Fibroblast of upper back skin (primary cell): ENCODE data around the gene HMGB3.
A peak's percentile ranks its signal among the peaks of the same experiment; 100 is the strongest.
"Not testable (repeated sequence)": the region's sequence is repeated elsewhere in the genome, so short reads cannot be mapped to it uniquely, and the experiment has no call there.

Experiments
- DNase-seq: peaks from one replicate; pipeline ENCODE4 v3.0.0-alpha.2; 2013

HMGB3 gene

DNA sequence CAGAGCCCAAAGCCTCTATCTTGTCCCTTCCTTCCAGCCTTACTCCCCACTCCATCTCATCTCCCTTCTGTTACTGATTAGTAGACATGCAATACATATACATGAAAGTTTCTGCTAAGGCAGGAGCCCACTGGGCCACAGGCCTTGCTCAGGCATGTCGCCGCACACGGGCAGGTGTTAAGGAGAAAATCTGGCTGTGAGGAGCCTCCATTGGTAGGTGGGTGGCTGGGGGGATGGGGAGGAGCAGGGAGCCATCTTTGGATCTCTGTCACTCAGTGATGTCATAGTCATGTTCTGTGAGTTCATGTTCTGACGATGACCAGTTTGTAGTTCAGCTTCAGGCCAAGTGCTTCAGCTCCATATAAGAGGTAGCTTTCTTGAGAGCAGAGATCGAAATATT is 2.9 kb upstream of the HMGB3 start:
- DNase-seq, result no peak

DNA sequence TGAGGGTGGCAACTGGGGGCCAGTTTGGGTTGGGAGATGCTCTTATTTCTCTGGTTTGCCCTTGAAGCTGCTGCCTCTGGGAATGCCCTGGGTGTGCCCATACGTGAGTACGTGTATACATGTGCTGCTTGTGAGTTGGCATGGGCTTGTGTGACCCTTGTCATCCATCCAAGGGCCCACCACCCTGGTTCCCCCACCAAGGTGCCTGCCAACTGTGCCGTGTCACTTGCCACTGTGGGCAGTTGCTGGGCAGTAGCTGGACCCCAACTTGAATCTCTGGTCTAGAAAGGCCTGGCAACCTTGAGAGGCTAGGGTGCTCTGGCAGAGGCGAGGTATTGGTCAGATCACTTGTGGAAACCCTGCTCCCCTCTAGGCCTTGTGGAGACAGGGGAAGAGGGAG is 2.4 kb upstream of the HMGB3 start:
- no peak for DNase-seq

DNA sequence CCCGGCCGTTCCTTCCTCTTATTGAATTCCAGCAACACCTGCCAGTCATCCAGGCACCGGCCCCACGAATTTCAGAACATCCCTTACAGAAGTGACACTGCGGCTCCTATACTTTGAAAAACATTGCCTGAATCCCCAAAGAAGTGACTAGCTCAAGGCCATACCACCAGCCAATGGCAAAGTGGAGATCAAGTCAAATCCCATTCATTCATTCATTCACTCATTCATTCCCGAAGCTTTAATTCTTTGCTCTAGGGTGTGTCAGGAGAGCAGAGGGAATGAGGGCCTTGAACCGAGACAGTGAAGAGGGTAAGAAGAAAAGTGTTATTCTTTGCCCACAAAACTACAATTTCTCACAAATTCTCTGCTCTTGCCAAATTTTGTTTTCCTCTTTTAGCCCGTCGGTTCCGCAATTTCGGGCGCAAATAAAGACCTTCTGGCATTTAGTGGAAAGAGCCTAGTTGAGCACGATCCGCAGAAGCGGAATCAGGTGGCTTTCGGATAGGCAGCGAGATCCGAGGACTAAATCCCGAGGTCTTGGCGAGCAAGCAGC is 824 bp upstream of the HMGB3 start:
- DNase-seq, result no peak

DNA sequence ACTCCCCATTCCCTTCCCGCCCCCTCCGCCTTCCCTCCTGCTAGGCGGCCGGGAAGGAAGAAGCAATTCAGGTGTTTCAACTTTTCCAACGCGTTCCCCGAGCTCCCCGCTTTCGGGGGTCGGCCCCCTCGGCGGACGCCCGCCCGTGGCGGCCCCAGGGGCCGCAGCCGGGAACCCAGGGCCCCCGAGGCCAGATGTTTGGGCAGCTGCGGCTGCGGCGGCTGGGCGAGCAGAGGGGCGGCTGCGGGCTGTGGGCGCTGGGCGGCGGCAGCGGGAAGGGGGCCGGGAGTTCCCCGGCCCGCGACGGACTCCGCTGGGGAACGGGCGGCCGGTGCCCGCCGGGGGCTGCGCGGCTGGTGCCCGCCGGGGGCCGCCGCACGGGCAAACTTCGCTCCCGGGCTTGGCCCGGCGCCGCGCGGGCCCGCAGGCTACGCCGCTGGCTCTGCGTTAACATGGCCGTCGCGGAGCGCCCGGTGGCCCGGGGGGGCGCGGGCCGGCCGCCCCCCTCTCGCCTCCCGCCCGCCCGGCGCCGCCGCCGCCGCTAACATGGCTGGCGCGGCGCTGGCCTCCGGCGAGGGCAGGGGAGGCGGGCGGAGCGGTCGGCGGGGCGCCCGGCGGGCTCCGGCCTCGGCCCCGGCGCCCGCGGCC is 510 bp downstream of the HMGB3 start:
- no peak for DNase-seq

DNA sequence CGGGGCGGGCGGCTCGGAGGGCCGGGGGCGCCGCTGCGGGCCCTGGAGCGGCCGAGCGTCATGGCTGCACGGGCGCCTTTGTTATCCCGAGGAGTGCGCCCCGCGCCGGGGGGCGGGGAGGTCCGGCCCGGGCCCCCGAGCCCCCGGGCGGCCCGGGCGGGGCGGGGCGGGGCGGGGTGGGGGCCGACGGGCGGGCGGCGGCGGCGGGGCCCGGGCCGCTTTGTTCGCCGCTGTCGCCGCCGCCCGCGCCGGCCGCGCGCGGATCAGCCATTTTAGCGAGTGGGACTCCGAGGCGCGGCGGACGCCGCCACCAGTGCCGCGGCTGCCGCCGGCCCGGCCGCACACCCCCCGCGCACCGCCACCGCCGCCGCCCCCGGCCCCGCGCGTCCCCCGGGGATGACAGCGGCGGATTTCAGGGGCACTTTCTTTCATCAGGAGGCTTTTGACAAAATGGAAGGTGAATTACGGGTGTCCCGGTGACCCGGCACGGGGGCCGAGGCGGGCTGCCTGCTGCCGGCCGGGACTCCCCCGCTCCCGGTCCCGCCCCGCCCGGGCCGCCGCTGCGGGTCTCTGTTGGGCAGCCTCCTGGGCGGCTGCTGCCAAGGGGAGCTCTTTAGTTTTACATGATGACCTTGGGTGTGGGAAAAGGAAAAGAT is 1.2 kb downstream of the HMGB3 start:
- no peak for DNase-seq

DNA sequence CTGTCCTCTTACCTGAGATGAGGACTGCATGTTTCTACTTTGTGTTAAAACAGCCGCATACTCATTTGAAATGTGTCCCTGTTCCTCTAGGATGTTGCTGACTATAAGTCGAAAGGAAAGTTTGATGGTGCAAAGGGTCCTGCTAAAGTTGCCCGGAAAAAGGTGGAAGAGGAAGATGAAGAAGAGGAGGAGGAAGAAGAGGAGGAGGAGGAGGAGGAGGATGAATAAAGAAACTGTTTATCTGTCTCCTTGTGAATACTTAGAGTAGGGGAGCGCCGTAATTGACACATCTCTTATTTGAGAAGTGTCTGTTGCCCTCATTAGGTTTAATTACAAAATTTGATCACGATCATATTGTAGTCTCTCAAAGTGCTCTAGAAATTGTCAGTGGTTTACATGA is 4.6 kb downstream of the HMGB3 start:
- not testable (repeated sequence) for DNase-seq

DNA sequence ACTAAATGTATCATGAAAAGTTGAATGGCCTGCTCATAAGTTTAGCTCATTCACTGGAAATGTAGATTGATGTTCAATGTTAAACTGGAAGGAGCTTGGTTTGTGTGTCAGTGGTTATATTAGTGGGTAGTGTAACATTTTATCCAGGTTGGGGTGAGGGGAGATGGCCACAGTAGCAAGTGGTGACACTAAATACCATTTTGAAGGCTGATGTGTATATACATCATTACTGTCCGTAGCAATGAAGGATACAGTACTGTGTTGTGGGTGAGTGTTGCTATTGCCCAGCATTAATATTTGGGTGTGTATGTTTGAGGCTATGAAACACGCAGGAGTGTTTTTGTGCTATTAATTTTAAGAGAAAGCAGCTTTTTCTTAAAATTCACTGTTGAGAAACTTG is 6.3 kb downstream of the HMGB3 start:
- DNase-seq, result no peak

DNA sequence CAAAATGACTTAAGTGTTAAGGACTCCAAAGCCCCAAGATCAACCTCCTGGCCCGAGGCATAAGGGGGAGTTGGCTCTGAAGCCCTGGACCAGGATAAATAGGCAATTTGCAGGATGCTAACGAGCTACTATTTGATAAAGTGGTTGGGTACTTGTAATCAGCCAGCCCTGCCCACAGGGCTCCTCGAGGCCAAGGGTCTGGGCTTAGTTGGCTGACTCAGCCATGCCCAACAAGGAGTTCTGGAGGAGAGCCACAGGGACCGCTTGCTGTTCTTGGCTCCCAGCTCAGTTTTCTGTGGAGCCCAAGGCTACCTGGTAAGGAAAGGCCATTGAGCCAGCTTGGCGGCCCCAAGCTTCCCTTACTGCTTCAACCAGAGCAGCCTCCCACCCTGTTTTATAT is 7.8 kb downstream of the HMGB3 start:
- no peak for DNase-seq

DNA sequence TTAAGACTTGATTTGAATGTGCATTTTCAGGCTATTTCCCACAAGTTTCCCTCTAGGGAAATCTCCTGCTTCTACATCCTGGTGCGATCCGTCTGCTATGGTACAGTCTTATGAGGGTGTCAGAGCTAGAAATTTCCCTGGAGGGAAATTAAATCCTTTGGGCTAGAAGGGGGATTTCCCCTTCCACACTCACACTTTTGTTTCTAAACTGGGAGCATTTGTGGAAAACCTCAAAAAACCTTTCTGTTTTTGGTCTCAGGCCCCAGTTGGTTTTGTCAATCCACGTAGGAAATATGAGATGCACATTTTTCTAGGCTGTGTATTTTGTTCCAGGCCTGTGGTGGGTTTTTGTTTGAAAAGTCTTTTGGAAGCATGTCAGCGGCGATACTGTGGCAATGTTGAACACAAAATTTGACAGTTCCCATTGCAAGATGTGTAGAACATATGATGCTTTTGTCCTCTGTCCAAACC is 17.8 kb downstream of the HMGB3 start:
- DNase-seq, result peak; percentile 35

DNA sequence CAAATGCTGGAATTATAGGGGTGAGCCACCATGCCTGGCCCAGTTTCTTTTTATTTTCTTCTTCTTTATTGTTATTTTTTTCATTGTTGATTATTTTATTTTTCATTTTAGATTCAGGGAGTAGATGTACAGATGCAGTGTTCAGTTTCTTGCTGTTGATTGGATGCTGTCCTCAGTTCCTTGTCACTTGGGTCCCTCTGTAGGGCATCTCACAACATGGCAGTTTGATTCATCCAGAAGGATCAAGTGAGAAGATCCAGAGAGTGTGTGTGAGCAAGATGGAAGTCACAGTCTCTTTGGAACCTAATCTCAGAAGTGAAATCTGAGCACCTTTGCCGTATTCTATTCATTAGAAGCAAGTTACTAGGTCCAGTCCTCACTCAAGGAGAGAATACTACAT is 20.9 kb downstream of the HMGB3 start:
- no peak for DNase-seq

DNA sequence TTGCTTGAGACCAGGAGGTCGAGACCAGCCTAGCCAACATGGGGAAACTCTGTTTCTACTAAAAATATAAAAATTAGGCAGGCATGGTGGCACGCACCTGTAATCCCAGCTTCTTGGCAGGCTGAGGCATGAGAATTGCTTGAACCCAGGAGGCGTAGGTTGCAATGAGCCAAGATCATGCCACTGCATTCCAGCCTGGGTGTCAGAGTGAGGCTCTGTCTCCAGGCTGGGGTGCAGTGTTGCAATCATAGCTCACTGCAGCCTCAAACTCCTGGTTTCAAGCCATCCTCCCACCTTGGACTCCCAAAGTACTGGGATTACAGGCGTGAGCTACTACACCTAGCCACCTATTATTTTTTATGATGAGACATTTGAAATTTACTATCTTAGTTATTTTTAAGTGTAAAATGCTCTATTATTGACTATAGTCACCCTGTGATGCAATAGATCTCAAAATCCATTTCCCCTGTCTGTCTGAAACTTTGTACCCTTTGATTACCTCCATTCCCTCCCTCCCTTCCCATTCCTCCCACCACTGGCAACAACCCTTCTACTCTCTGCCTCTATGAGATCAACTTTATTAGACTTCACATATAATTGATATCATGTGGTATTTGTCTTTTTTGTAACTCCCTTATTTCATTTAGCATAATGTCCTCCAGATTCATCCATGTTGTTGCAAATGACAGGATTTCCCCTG is 23.4 kb downstream of the HMGB3 start:
- no peak for DNase-seq

DNA sequence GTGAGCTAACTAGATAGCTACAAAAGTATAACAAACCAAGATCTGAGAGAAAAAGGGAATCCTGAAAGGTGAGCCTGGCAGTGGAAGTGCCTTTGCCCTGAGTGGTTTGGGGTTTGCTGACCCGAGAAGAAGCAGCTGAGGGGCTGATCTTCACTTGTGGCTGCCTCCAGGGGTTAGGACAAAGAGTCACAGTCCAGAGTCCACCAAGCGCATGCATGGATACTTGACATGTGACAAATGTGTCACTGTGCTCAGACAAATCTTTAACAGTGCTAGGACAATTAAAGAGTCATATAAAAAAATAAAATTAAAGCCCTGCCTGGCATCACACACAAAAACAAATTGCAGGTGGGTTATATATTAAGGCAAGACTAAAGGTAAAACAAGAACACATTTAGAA is 26.4 kb downstream of the HMGB3 start:
- no peak for DNase-seq

DNA sequence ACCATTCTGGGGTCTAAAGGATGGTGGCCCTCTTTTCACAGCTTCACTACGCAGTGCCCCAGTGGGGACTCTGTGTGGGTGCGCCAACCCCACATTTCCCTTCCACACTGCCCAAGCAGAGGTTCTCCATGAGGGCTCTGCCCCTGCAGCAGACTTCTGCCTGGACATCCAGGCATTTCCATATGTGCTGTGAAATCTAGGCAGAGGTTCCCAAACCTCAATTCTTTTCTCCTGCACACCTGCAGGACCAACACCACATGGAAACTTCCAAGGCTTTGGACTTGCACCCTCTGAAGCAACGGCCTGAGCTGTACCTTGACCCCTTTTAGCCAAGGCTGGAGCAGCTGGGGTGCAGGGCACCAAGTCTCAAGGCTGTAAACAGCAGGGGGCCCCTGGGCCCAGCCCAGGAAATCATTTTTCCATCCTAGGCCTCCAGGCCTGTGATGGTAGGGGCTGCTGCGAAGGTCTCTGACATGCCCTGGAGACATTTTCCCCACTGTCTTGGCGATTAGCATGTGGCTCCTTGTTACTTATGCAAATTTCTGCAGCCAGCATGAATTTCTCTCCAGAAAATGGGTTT is 30.1 kb downstream of the HMGB3 start:
- DNase-seq, result no peak

DNA sequence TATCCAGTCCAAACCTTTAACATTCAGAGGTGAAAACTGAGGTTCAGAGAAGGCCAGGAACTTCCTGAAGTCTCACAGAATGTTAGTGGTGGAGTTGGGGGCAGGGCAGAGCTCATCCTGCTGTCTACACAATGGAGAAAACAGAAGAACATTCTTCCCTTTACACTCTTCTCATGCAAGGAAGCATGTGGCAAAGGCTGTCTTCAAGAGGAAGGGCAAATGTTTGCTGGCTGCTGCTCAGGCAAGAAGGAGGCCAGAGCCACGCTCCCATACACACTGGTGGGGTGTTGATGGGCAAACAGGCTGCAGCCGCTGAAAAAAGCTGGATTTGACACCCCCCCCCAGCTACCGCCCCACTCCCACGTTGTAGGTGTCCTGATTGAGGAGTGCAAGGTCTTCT is 32.5 kb downstream of the HMGB3 start:
- DNase-seq, result no peak

DNA sequence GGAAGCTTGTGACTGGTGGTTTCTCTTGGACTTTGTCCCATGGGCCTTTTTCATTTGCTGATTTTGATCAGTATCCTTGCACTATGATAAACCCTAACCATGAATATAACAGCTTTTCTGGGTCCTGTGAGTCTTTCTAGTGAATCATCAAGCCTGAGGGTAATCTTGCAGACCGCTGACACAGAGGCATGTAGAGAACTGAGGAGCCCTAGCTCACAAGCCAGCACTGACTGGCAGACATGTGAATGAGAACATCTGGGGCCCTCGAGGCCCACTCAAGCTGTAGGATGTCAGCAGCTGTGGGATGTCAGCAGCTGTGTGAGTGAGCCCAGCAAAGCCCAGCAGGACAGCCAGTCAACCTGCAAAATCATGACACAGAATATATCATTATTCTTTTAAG is 36.7 kb downstream of the HMGB3 start:
- DNase-seq, result peak; percentile 27

DNA sequence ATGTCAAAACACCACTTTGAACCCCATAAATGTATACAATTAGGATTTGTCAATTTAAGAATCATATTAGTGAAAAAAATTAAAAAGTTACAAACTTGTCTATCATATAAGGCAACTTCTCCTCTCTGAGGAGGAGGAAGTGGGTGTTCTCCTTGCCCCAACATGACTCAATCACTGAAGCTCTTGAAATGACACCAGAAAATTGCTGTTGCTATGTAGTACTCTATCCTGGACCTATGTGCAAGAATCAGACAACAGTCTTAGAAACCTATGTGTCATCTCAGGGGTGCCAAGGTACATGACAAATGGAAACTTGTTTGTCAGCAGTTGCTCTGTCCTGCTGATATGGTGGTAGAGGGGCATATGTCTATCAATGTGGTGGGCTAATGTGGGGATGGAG is 47.7 kb downstream of the HMGB3 start:
- DNase-seq, result no peak

DNA sequence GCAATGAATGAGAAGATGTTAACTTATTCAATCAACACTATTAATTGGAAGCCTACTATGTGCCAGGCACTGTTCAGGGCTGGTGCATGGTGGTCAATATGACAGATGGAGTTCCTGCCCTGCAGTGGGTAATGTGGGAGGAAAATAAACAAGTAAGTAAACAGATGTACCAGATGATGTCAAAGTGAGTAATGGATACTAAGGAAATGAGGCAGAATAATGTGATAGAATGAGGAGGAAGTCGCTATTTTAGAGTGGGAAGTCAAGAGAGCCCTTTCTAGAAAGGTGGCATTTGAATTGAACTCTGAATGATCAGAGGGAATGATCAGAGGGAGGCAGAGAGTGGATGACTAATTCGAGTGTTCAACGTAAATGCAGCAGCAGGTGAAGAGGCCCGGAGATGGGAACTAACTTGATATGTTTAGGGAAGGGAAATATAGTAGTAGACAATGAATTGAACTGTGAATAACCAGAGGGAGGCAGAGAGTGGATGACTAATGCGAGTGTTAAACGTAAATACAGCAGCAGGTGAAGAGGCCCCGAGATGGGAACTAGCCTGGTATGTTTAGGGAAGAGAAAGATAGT is 48.3 kb downstream of the HMGB3 start:
- DNase-seq, result no peak

DNA sequence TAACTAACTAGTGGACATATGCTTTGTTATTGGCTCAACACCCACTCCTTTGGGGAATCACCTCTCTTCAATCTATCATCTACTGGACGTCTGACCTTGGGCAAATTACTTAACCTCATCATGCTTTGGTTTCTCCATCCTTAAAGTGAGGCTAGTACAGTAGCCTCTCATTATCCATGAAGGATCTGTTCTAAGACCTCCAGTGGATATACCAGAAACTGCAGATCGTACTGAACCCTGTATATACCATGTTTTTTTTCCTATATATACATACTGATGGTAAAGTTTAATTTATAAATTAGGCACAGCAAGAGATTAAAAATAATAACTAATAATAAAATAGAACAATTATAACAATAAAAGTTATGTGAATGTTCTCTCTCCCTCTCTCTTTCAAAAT is 56.2 kb downstream of the HMGB3 start:
- no peak for DNase-seq
